NCI-H2196 treated with DMSO at 0.1 percent for 48 hours (cell line): Measurements from ENCODE around the gene ADAMTS12.
"Not testable (repeated sequence)": the region's sequence is repeated elsewhere in the genome, so short reads cannot be mapped to it uniquely, and the experiment has no call there.

Source experiments
- DNase-seq: peaks from one replicate; lab custom pipeline; 2025; ENCODE audit not compliant: unreplicated experiment; lab: John Stamatoyannopoulos, UW

The ADAMTS12 gene

DNA sequence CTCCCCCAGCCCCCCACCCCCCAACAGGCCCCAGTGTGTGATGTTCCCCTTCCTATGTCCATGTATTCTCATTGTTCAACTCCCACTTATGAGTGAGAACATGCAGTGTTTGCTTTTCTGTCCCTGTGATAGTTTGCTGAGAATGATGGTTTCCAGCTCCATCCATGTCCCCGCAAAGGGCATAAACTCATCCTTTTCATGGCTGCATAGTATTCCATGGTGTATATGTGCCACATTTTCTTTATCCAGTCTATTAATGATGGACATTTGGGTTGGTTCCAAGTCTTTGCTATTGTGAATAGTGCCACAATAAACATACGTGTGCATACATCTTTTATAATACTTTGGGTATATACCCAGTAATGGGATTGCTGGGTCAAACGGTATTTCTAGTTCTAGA, 23.1 kb upstream of the ADAMTS12 start:
- not testable (repeated sequence) for DNase-seq

- DNase-seq = not testable (repeated sequence)
These were observed 14.5 kb upstream of the ADAMTS12 start for GRCh38 chr5:33906248-33906647.

DNA sequence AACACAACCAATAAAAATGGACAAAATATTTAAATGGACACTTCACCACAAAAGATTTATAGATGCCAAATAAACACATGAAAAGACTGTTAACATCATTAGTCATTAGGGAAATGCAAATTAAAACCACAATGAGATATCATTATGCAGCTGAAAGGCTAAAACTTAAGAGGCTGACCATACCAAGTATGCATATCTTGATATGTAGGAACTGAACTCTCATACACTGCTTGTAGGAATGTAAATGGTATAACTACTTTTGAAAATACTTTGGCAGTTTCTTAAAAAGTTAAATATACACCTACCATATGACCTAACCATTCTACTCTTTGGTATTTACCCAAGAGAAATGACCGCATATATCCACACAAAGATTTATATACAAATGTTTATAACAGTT, 13.6 kb upstream of the ADAMTS12 start:
- no peak for DNase-seq

GRCh38 chr5:33903118-33903517, 11.3 kb upstream of the ADAMTS12 start:
- no peak for DNase-seq

- DNase-seq = no peak
These were observed 9.4 kb upstream of the ADAMTS12 start for GRCh38 chr5:33901156-33901555.

DNA sequence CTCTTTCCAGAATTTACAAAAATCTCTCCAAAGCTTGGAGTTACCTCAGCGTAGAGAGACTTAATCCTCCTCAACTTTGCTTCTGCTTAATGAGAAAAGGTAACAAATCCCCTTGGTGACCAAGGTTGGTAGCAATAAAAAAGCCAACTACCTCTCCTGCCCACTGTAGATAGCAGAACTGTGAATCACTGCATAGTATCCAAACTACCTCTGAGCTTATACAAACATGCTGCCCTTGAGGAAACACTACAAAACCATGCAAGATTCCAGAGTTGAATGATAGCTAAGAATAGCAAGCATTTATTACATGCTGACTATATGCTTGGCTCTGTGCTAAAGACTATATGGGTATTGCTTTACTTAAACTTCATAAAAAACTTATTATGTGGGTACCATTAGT, 2.8 kb upstream of the ADAMTS12 start:
- no peak for DNase-seq

- DNase-seq = no peak
These were observed 889 bp upstream of the ADAMTS12 start for GRCh38 chr5:33892620-33893137.

- DNase-seq = no peak
These were observed 373 bp downstream of the ADAMTS12 start for GRCh38 chr5:33891446-33891787.

GRCh38 chr5:33890131-33891032, 1.4 kb downstream of the ADAMTS12 start:
- DNase-seq = no peak

DNA sequence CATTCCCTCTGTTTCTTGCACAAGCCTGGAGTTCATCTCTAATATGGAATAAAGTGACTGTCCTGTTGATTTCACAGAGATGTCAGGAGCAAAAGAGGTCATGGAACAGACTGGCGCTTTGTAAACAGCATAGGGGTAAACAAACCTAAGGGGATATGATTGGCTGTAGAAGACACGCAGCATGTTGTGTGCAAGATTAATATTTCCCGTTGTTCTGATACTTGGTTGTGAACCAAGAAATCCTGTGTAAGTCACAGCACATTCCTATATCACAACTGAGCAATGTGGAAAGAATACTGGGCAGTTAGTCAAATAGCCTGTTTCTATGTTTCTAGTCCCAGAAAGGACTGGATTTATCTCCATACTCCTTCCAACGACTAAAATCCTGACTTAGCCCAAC, 3.2 kb downstream of the ADAMTS12 start:
- no peak for DNase-seq

DNA sequence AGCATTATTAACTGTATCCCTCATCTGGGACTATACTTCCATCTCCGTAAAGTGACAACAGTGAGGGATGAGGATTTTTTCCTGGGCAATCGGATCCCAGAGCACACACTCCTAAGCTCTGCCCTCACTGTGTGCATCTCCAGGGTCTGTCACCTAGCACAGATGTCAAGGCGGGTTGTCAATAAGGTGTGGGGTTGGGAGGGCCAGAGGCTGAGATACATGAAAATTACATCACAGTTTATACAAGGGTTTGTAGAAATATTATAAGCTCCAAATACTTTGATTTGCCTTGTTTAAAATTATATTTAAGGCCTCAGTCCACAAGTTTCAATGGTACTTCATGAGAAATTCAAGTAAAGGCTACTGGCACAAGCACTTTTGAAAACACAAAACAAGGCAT, 4.5 kb downstream of the ADAMTS12 start:
- DNase-seq = no peak

DNA sequence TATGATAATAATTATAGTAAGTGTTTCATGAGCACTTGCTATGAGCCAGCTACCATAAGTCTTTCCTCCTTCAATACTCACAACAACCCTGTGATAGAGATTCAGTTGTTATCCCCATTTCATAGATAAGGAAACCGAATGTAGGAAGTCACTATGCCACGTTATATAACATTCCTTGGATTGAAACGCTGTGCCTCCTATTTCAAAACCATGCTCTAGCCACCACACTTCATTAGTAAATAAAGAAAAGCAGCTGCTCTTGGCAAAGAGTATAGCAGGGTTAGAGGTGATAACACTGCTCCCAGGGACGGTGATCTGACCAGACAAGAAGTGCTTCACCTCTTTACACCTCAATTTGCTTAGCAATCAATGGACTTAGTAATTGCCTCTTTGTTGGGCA, 5.5 kb downstream of the ADAMTS12 start:
- DNase-seq = no peak

DNA sequence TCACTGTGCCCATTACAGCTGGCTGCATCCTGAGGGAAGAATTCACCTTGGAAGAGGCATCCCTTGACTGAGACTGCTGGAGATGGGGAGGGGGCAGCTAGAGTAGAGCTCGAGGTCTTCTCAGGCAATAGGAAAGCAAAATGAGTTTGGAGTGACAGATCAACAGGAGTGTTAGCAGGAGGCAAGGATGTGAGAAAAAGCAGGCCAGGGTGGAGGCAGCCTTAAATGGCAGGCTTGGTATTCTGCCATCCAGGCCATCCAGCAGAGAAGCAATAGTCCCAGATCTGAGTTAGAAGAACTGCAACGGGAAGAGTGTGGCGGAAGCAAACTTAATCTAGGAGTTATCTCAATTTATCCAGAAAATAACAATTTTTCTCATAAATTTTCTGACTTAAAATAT, 6.1 kb downstream of the ADAMTS12 start:
- no peak for DNase-seq

DNA sequence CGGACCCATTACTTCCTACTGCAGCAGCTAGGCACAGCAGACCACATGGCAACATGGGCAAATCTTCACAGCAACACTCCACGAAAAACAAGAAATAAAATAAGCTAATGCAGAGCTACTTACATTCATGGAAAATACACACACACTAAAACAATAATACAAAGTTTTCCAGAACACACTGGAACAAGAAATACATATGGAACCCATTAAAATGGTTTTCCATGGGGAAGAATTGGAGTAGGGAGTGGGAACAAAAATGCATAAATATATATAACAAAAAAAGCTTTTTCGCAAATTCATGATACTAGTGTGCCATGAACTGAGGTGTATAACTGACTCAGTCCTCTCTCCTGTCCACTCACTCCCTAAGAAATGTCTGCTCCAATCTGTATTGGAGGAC, 8.3 kb downstream of the ADAMTS12 start:
- DNase-seq = no peak

- DNase-seq = no peak
These were observed 11.5 kb downstream of the ADAMTS12 start for GRCh38 chr5:33880319-33880718.

DNA sequence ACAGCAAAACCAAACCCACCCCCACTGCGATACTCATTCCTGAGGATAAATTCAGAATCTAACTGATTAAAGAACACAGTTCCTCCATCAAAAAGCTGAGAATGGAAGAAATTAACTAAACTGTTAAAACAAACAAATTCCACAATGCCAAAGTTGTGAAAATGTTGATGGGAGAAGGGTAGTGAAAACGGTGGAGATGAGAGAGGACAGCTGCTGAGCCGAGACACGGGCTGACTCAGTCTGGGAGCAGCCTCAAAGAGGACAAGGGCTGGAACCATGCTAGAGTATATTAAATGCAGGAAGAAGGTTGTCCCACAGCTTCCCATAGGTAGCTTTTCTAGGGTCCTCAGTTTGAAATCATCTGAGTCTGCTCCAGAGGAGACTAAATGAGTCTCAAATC, 14.3 kb downstream of the ADAMTS12 start:
- no peak for DNase-seq

DNA sequence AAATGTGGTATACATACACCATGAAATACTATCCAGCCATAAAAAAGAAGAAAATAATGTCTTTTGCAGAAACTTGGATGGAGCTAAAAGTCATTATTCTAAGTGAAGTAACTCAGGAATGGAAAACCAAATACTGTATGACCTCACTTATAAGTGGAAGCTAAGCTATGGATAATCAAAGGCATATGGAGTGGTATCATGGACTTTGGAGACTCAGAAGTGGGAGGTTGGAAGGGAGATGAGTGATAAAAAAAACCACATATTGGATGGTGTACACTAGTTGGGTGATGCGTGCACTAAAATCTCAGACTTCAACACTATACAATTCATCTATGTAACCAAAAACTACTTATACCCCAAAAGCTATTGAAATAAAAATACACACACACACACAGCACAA, 24.5 kb downstream of the ADAMTS12 start:
- no peak for DNase-seq

DNA sequence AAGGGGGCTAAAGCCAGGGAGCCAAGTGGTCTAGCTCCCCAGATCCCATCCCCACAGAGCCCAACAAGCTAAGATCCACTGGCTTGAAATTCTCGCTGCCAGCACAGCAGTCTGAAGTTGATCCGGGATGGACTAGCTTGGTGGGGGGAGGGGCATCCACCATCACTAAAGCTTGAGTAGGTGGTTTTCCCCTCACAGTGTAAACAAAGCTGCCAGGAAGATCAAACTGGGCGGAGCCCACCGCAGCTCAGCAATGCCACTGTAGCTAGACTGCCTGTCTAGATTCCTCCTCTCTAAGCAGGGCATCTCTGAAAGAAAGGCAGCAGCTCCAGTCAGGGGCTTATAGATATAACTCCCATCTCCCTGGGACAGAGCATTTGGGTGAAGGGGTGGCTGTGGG, 32.6 kb downstream of the ADAMTS12 start:
- DNase-seq = not testable (repeated sequence)

GRCh38 chr5:33857037-33857436, 34.8 kb downstream of the ADAMTS12 start:
- DNase-seq = no peak

DNA sequence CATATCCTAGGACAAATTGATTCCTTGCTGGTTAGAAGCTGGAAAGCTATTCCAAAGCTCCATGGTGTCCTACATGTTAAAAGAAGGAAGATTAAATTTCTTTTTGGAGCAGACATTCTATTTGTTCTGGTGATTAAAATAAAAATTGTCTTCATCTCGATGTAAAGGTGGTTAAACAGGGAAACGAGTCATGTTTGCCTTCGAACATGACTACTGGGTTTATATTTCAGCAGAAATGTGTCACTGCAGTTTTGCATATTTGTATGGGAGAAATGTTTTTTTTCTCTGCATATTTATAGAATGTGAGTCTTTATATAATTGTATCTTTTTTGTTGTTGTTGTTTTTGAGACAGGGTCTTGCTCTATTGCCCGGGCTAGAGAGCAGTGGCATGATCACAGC, 36.4 kb downstream of the ADAMTS12 start:
- DNase-seq = no peak

DNA sequence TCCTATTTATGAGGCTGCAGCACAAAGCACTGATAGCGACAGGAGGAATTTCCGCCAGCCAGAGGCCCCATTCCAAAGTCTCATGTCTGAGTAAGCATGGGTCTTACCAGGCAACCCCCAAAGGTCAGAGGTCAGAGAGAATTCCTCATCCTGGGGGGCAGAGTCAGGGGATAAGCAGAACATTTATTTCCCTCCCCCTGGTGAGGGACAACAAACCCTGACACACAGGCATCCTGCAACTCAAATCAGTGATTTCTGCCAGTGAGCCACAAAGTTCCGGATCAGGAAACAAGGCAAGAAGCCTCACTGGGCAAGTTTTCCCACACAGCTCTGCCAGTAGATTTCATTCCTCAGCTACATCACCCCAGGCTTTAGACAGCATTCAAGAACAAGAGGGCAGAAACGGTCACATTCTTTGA, 37.0 kb downstream of the ADAMTS12 start:
- no peak for DNase-seq

DNA sequence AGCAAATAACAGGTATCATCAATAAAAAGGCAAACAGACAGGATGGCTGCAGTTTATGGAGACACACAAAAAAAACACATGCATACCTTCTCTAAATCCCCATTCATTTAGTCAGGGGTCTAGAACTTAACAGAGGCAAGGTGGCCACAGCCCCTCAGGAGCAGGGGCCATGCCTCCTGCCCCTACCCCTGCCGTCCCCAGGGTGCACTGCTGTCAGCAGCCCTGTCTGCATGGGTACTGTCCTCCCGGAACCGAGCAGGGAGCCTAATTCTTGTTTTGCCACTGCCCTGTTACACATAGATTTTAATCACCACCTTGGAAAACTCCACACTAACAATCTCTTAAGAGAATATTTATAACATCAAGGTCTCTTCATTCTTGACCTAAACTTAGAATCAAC, 39.0 kb downstream of the ADAMTS12 start:
- no peak for DNase-seq

DNA sequence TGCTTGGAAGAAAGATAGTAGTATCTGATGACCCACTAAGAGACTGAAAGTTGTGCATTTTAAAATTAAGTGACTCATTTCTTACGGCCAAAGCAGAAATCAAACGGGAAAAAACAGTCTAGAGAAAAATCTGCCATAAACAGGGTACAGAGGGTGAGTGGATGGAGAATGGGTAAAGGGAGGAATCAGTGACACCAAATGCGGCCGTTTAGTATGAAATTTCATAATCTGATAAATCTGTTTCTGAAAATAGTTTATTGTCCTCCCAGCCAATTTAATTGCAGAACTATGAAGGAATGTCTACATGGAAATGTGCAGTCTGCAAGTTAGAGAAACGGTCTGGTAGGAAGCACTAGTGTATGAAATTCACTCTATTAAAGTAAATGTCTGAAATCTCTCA, 39.5 kb downstream of the ADAMTS12 start:
- no peak for DNase-seq
